Right atrium auricular region (tissue), 2 donors: ENCODE measurements around the gene PKD1L1. TPM values are rescaled to one million over a fixed set of nuclear protein-coding genes. Genes with fewer than 3 reads are reported as not detected.

Experiments
- DNase-seq: peaks from one replicate; pipeline ENCODE4 v3.0.0-alpha.2; 2019; ENCODE audit warnings: low spot score
- H3K27ac ChIP-seq, 2 donors: fragments of 200-600 bp; sonication (generic); 1 replicate in 1 of 2; 2 replicates in 1 of 2; pipeline ENCODE4 v1.5.1; 2016 to 2019
- H3K27me3 ChIP-seq, 2 donors: fragments of 200-600 bp; sonication (generic); one replicate each; pipeline versions ENCODE4 v1.5.1 to v1.6.0; 2017 to 2019
- H3K36me3 ChIP-seq: fragments of 200-600 bp; sonication (generic); one replicate; pipeline ENCODE4 v1.5.1; 2016
- H3K4me1 ChIP-seq, 2 donors: fragments of 200-600 bp; sonication (generic); one replicate each; pipeline versions ENCODE4 v1.5.1 to v1.6.0; 2017 to 2019
- H3K4me3 ChIP-seq, 2 donors: fragments of 200-600 bp; sonication (generic); 1 replicate in 1 of 2; 2 replicates in 1 of 2; pipeline ENCODE4 v1.5.1; 2017 to 2019; ENCODE audit warnings: mild to moderate bottlenecking in 1 of 2, moderate library complexity in 1 of 2
- H3K9me3 ChIP-seq, 2 donors: fragments of 200-600 bp; sonication (generic); one replicate each; pipeline ENCODE4 v1.5.1; 2019
- CTCF ChIP-seq, 2 donors: fragments of 200-600 bp; sonication (generic); IDR thresholded peaks; one replicate each; pipeline ENCODE4 v1.5.1; 2019; ENCODE audit warnings: antibody characterized with exemption in 2 of 2
- total RNA-seq, 2 donors: library from RNA; depleted of rRNA; stranded (reverse); fragments of >200 nt; gene quantifications; one replicate each; pipeline ENCODE4 v1.1.0, GENCODE V29; 2016

PKD1L1 gene
- total RNA-seq, 2 donors from 2014 or later, result 0.98 to 1.1 TPM

DNA sequence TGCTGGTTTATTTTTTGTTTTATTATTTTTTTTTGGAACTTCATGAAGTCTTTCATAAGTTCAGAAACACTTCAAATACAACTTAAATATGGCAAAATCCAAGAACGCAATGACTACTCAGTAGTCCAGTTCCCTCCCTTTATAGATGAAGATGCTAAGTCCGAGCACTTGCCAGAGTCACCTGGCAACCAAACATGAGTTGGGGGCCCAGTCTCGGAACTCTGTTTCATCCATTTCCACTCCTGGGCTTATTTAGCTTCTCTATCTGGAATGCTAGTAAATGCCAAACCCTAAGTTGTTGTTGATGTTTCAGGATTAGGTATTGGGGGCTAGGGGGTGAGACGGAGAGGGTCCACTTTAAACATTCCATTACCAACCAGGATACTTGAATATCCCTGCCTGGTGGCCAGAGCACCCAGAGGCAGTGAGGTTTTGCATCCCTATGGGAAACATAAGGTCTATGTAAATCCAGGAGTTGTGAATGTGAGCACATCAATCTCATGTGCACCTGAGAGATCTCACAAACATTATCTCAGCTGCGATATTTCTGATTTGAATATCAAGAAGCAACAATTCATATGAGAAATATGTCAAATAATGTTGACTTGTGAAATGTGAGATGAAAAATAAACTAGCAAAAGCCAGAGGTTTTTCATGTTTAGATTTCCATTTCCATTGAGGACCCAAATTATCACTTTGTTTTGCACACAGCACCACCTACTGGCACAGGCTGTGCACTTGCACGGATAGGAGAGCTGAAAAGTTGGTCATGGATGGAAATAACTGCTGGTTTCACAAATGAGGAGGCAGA is 129.3 kb downstream of the PKD1L1 start:
- Histone ChIP-seq H3K36me3 (no peaks in the 10 kb centered on the region), H3K4me3 (no peak overlapping the region), H3K27ac (no peak overlapping the region), H3K27me3 (no peaks in the 10 kb centered on the region), H3K9me3 (no peaks in the 10 kb centered on the region), H3K4me1 (peaks cover 0 to 13% of the 10 kb centered on the region in 2 donors)
- peak; percentile 77 for DNase-seq
- TF ChIP-seq CTCF (IDR thresholded peaks at IDR 0.05), result peak; percentile 82 to 95

- Histone ChIP-seq H3K4me1 (peaks cover 0 to 19% of the 10 kb centered on the region in 2 donors), H3K4me3 (no peak overlapping the region), H3K27ac (no peak overlapping the region), H3K36me3 (no peaks in the 10 kb centered on the region), H3K27me3 (no peaks in the 10 kb centered on the region), H3K9me3 (no peaks in the 10 kb centered on the region)
- DNase-seq, result no peak
- no peak for TF ChIP-seq CTCF (IDR thresholded peaks at IDR 0.05)
These were observed 130.3 kb downstream of the PKD1L1 start for GRCh38 chr7:47817917-47818316.

GRCh38 chr7:47816647-47817046 is 131.6 kb downstream of the PKD1L1 start:
- peak; percentile 85 for DNase-seq
- Histone ChIP-seq H3K4me3 (no peak overlapping the region), H3K27ac (no peak overlapping the region), H3K36me3 (no peaks in the 10 kb centered on the region), H3K27me3 (no peaks in the 10 kb centered on the region), H3K9me3 (no peaks in the 10 kb centered on the region), H3K4me1 (peaks cover 0 to 19% of the 10 kb centered on the region in 2 donors)
- TF ChIP-seq CTCF (IDR thresholded peaks at IDR 0.05), result no peak

- DNase-seq, result no peak
- H3K27me3 ChIP-seq, result no peaks in the 10 kb centered on the region
- H3K9me3 ChIP-seq, result no peaks in the 10 kb centered on the region
- no peak overlapping the region for H3K4me3 ChIP-seq
- H3K4me1 ChIP-seq, result peaks cover 0 to 19% of the 10 kb centered on the region in 2 donors
- no peak overlapping the region for H3K27ac ChIP-seq
- no peak for TF ChIP-seq CTCF (IDR thresholded peaks at IDR 0.05)
- H3K36me3 ChIP-seq, result no peaks in the 10 kb centered on the region
These were observed 132.4 kb downstream of the PKD1L1 start for GRCh38 chr7:47815867-47816266.

DNA sequence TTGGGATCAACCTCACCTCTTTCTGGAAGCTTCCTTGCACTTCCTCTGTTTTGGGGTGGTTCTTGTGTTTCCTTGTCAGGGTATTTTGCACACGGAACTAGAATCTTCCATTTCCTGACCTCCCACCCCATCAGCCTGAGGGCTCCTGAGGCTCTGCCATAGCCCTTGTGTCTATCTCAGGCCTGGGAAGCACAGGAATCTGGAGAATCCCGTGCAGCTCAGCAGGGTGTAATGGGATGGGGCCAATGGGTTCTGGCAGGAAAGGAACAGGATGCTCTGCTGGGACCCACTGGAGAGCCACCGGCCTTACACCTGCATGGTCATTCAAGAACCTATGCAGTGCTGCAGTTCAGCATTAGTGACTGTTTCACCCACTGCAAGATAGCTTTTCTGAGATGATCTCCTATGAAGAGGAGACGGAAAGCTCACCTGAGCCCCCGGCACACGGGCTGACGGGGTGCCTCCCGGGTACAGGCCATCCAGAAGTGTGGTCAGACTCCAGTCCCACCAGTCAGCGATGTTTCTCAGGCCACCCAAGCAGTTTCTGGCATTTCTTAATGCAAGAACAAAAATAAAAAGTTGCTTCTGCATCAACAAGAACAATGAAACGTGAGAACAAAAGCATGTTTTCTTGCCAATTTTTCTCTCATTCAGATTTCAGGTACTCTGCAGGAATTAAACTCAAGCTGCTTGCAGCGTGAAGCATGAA is 133.2 kb downstream of the PKD1L1 start:
- H3K4me3 ChIP-seq, result no peak overlapping the region
- no peak for DNase-seq
- no peaks in the 10 kb centered on the region for H3K27me3 ChIP-seq
- H3K9me3 ChIP-seq, result no peaks in the 10 kb centered on the region
- no peaks in the 10 kb centered on the region for H3K36me3 ChIP-seq
- no peak for TF ChIP-seq CTCF (IDR thresholded peaks at IDR 0.05)
- H3K27ac ChIP-seq, result no peak overlapping the region
- peaks cover 0 to 19% of the 10 kb centered on the region in 2 donors for H3K4me1 ChIP-seq
